PFSK-1 (cell line): Measurements from ENCODE around the gene CACNA2D4.

Experiments
- FOXP2 ChIP-seq: optimal IDR thresholded peaks from 2 replicates; pipeline ENCODE3; 2011; ENCODE audit warnings: borderline replicate concordance, control low read depth, inconsistent platforms; ENCODE audit not compliant: insufficient read depth; ENCODE audit errors: extremely low read length, extremely low read depth
- POLR2AphosphoS5 ChIP-seq: IDR thresholded peaks from 2 replicates; pipeline ENCODE4 v1.6.1; 2012; ENCODE audit warnings: low read depth, mild to moderate bottlenecking, control low read depth, low read length, moderate library complexity
- SIN3A ChIP-seq: IDR thresholded peaks from 2 replicates; pipeline ENCODE4 v1.6.1; 2012; ENCODE audit warnings: mild to moderate bottlenecking, low read length, moderate library complexity, borderline replicate concordance; ENCODE audit not compliant: insufficient read depth
- TAF1 ChIP-seq: IDR thresholded peaks from 2 replicates; pipeline ENCODE4 v1.6.1; 2012; ENCODE audit warnings: low read length, control low read depth, borderline replicate concordance; ENCODE audit not compliant: insufficient read depth
- TF ChIP-seq, protein P1 (sequence below), 2 experiments: IDR thresholded peaks; 2 replicates each; pipeline versions ENCODE4 v1.6.1 to v1.8.0; 2011 to 2012; ENCODE audit warnings: low read depth in 2 of 2, low read length in 2 of 2, control low read depth in 1 of 2, inconsistent platforms in 1 of 2, mild to moderate bottlenecking in 1 of 2, moderate library complexity in 1 of 2; ENCODE audit not compliant: insufficient read depth in 1 of 2

CACNA2D4 gene

GRCh38 chr12:1837541-1838204 is 80.8 kb downstream of the CACNA2D4 start:
- TF ChIP-seq FOXP2 = no peak
- TF ChIP-seq, protein P1, sequence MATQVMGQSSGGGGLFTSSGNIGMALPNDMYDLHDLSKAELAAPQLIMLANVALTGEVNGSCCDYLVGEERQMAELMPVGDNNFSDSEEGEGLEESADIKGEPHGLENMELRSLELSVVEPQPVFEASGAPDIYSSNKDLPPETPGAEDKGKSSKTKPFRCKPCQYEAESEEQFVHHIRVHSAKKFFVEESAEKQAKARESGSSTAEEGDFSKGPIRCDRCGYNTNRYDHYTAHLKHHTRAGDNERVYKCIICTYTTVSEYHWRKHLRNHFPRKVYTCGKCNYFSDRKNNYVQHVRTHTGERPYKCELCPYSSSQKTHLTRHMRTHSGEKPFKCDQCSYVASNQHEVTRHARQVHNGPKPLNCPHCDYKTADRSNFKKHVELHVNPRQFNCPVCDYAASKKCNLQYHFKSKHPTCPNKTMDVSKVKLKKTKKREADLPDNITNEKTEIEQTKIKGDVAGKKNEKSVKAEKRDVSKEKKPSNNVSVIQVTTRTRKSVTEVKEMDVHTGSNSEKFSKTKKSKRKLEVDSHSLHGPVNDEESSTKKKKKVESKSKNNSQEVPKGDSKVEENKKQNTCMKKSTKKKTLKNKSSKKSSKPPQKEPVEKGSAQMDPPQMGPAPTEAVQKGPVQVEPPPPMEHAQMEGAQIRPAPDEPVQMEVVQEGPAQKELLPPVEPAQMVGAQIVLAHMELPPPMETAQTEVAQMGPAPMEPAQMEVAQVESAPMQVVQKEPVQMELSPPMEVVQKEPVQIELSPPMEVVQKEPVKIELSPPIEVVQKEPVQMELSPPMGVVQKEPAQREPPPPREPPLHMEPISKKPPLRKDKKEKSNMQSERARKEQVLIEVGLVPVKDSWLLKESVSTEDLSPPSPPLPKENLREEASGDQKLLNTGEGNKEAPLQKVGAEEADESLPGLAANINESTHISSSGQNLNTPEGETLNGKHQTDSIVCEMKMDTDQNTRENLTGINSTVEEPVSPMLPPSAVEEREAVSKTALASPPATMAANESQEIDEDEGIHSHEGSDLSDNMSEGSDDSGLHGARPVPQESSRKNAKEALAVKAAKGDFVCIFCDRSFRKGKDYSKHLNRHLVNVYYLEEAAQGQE (IDR thresholded peaks at IDR 0.05; ENCODE audit: insufficient read depth in 1 of 2, low read depth in 2 of 2, low read length in 2 of 2) = no peak
- TF ChIP-seq POLR2AphosphoS5 = no peak
- TF ChIP-seq SIN3A = no peak
- TF ChIP-seq TAF1 = no peak

- TF ChIP-seq, protein P1 (IDR thresholded peaks at IDR 0.05; ENCODE audit: insufficient read depth in 1 of 2, low read depth in 2 of 2, low read length in 2 of 2) = no peak
- TF ChIP-seq SIN3A (no peak), POLR2AphosphoS5 (no peak), FOXP2 (no peak), TAF1 (no peak)
Measured at GRCh38 chr12:1836854-1837421, 81.5 kb downstream of the CACNA2D4 start.

- TF ChIP-seq FOXP2 = no peak
- no peak for TF ChIP-seq POLR2AphosphoS5
- TF ChIP-seq SIN3A = no peak
- no peak for TF ChIP-seq TAF1
Measured at GRCh38 chr12:1836241-1836803, 82.1 kb downstream of the CACNA2D4 start.

- TF ChIP-seq FOXP2 = no peak
- no peak for TF ChIP-seq POLR2AphosphoS5
- no peak for TF ChIP-seq TAF1
- TF ChIP-seq, protein P1 (IDR thresholded peaks at IDR 0.05; ENCODE audit: insufficient read depth in 1 of 2, low read depth in 2 of 2, low read length in 2 of 2) = no peak
- no peak for TF ChIP-seq SIN3A
Measured at GRCh38 chr12:1835211-1836131, 83.0 kb downstream of the CACNA2D4 start.
